Fibroblast of peridontal ligament (primary cell): ENCODE measurements around the gene HOXC4.
"Not testable (repeated sequence)": the region's sequence is repeated elsewhere in the genome, so short reads cannot be mapped to it uniquely, and the experiment has no call there.

Experiments used
- DNase-seq: peaks from one replicate; pipeline ENCODE4 v3.0.0-alpha.2; 2010; ENCODE audit errors: extremely low read depth

Gene HOXC4

GRCh38 chr12:54055552-54055951 is 1.9 kb downstream of the HOXC4 start:
- no peak for DNase-seq

- no peak for DNase-seq
These were observed 2.5 kb downstream of the HOXC4 start for GRCh38 chr12:54056110-54056509.

- no peak for DNase-seq
These were observed 4.6 kb downstream of the HOXC4 start for GRCh38 chr12:54058128-54058768.

- no peak for DNase-seq
These were observed 6.0 kb downstream of the HOXC4 start for GRCh38 chr12:54059668-54060067.

- no peak for DNase-seq
These were observed 6.7 kb downstream of the HOXC4 start for GRCh38 chr12:54060174-54060974.

GRCh38 chr12:54060975-54061778 is 7.5 kb downstream of the HOXC4 start:
- DNase-seq: no peak

- DNase-seq: no peak
These were observed 12.0 kb downstream of the HOXC4 start for GRCh38 chr12:54065677-54066076.

- DNase-seq: no peak
These were observed 12.8 kb downstream of the HOXC4 start for GRCh38 chr12:54066408-54066807.

- DNase-seq: no peak
These were observed 14.9 kb downstream of the HOXC4 start for GRCh38 chr12:54068418-54069070.

- no peak for DNase-seq
These were observed 18.3 kb downstream of the HOXC4 start for GRCh38 chr12:54071942-54072341.

GRCh38 chr12:54074308-54074707 is 20.7 kb downstream of the HOXC4 start:
- DNase-seq: no peak

GRCh38 chr12:54075409-54075808 is 21.8 kb downstream of the HOXC4 start:
- no peak for DNase-seq

GRCh38 chr12:54075974-54076373 is 22.3 kb downstream of the HOXC4 start:
- no peak for DNase-seq

GRCh38 chr12:54077843-54078242 is 24.2 kb downstream of the HOXC4 start:
- not testable (repeated sequence) for DNase-seq

- DNase-seq: not testable (repeated sequence)
These were observed 25.5 kb downstream of the HOXC4 start for GRCh38 chr12:54079115-54079514.

- DNase-seq: not testable (repeated sequence)
These were observed 26.6 kb downstream of the HOXC4 start for GRCh38 chr12:54080008-54080924.

GRCh38 chr12:54081053-54081514 is 27.4 kb downstream of the HOXC4 start:
- not testable (repeated sequence) for DNase-seq

GRCh38 chr12:54081581-54082396 is 28.2 kb downstream of the HOXC4 start:
- DNase-seq: not testable (repeated sequence)

- DNase-seq: no peak
These were observed 28.8 kb downstream of the HOXC4 start for GRCh38 chr12:54082397-54082892.

- not testable (repeated sequence) for DNase-seq
These were observed 34.4 kb downstream of the HOXC4 start for GRCh38 chr12:54088011-54088410.
